ENCODE data around the gene KRT2.
"Not testable (repeated sequence)": the region's sequence is repeated elsewhere in the genome, so short reads cannot be mapped to it uniquely, and the experiment has no call there.

The KRT2 gene

DNA sequence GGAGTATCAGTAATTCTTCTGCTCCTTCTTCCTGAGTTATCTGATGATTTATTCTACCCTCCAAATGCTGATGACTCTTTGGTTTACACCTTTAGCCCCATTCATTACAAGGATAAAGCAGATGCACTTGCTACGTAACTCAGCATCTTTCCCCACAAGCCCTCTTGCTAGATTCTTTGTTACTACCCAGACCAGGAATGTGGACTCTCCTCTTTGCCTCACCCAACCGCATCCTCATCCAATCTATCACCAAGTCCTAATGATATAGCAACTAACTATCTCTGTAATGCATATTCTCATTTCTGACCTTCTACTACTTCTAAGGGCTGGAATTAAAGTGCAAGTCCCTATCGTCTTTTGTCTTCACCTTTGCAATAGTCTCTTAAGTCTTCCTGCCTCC is 18.9 kb upstream of the KRT2 start:
- Histone ChIP-seq H3K27me3 (ENCODE audit: insufficient read depth, low read depth) (peaks cover 28% of the 10 kb centered on the region; the same call in 1 of the 2 replicates), H3K79me2 (ENCODE audit: insufficient read depth, low read depth) (no peaks in the 10 kb centered on the region), H3K4me1 (ENCODE audit: low read depth, poor library complexity, severe bottlenecking) (no peaks in the 10 kb centered on the region), H3K27ac (no peak overlapping the region), H2AFZ (ENCODE audit: low read depth) (no peak overlapping the region), H3K9ac (no peak overlapping the region), H3K4me3 (IDR thresholded peaks at IDR 0.05; ENCODE audit: insufficient read depth, low read depth, low read length) (no peak overlapping the region), H4K20me1 (ENCODE audit: insufficient read depth) (no peaks in the 10 kb centered on the region), H3K4me2 (no peak overlapping the region), H3K36me3 (ENCODE audit: insufficient read depth) (no peaks in the 10 kb centered on the region)
- TF ChIP-seq, protein P1, sequence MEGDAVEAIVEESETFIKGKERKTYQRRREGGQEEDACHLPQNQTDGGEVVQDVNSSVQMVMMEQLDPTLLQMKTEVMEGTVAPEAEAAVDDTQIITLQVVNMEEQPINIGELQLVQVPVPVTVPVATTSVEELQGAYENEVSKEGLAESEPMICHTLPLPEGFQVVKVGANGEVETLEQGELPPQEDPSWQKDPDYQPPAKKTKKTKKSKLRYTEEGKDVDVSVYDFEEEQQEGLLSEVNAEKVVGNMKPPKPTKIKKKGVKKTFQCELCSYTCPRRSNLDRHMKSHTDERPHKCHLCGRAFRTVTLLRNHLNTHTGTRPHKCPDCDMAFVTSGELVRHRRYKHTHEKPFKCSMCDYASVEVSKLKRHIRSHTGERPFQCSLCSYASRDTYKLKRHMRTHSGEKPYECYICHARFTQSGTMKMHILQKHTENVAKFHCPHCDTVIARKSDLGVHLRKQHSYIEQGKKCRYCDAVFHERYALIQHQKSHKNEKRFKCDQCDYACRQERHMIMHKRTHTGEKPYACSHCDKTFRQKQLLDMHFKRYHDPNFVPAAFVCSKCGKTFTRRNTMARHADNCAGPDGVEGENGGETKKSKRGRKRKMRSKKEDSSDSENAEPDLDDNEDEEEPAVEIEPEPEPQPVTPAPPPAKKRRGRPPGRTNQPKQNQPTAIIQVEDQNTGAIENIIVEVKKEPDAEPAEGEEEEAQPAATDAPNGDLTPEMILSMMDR (conservative IDR thresholded peaks at IDR 0.05; ENCODE audit: low read depth, low read length) = no peak

- Histone ChIP-seq H4K20me1 (ENCODE audit: insufficient read depth) (no peaks in the 10 kb centered on the region), H3K4me1 (ENCODE audit: low read depth, poor library complexity, severe bottlenecking) (no peaks in the 10 kb centered on the region), H3K27ac (no peak overlapping the region), H2AFZ (ENCODE audit: low read depth) (no peak overlapping the region), H3K4me3 (IDR thresholded peaks at IDR 0.05; ENCODE audit: insufficient read depth, low read depth, low read length) (no peak overlapping the region), H3K27me3 (ENCODE audit: insufficient read depth, low read depth) (peaks cover 33% of the 10 kb centered on the region; the same call in 1 of the 2 replicates), H3K9ac (no peak overlapping the region), H3K4me2 (no peak overlapping the region), H3K79me2 (ENCODE audit: insufficient read depth, low read depth) (no peaks in the 10 kb centered on the region), H3K36me3 (ENCODE audit: insufficient read depth) (no peaks in the 10 kb centered on the region)
- TF ChIP-seq, protein P1 (conservative IDR thresholded peaks at IDR 0.05; ENCODE audit: low read depth, low read length) = no peak
These were observed 18.5 kb upstream of the KRT2 start for GRCh38 chr12:52670506-52670905.

DNA sequence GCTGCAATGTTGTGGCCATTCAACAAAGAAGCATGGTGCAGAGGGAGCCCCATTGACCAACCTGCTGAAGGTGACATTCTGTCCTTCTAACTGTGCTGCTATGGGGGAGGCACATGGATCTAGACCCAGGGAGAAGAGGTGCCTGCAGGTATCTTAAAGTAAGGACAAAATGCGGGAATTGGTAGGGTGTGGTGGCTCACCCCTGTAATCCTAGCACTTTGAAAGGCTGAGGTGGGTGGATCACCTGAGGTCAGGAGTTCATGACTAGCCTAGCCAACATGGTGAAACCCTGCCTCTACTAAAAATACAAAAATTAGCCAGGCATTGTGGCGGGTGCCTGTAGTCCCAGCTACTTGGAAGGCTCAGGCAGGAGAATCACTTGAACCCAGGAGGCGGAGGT is 17.9 kb upstream of the KRT2 start:
- not testable (repeated sequence) for H3K36me3 ChIP-seq (ENCODE audit: insufficient read depth); H3K79me2 ChIP-seq (ENCODE audit: insufficient read depth, low read depth); H3K4me2 ChIP-seq; H3K9ac ChIP-seq; H2AFZ ChIP-seq (ENCODE audit: low read depth); H3K27ac ChIP-seq; H3K4me1 ChIP-seq (ENCODE audit: low read depth, poor library complexity, severe bottlenecking); H3K4me3 ChIP-seq (IDR thresholded peaks at IDR 0.05; ENCODE audit: insufficient read depth, low read depth, low read length); H4K20me1 ChIP-seq (ENCODE audit: insufficient read depth)
- peaks cover 36% of the 10 kb centered on the region; the same call in 1 of the 2 replicates for H3K27me3 ChIP-seq (ENCODE audit: insufficient read depth, low read depth)

DNA sequence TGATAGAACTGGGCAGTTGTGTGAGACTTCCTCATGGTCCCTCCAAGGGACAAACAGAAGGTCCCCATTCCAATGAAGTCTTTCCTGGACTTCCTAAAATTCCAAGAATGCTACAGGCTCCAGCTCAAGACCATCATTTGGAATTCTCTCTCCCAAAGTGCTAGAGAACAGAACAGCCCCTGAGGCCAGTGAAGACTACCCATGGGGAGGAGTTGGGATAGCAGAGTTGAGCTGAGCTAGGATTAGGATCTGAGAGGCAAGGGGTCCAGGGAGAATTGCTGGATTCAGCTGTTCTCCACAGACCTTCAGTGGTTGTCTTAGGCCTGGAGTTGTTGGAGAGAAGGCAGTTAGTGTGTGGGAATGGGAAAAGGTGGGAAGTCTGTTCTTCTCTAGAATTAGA is 17.4 kb upstream of the KRT2 start:
- Histone ChIP-seq H2AFZ (ENCODE audit: low read depth) (no peak overlapping the region), H3K27ac (no peak overlapping the region), H3K4me2 (no peak overlapping the region), H3K4me1 (ENCODE audit: low read depth, poor library complexity, severe bottlenecking) (no peaks in the 10 kb centered on the region), H3K36me3 (ENCODE audit: insufficient read depth) (no peaks in the 10 kb centered on the region), H3K4me3 (IDR thresholded peaks at IDR 0.05; ENCODE audit: insufficient read depth, low read depth, low read length) (no peak overlapping the region), H3K27me3 (ENCODE audit: insufficient read depth, low read depth) (peaks cover 32% of the 10 kb centered on the region; the same call in 1 of the 2 replicates), H4K20me1 (ENCODE audit: insufficient read depth) (no peaks in the 10 kb centered on the region), H3K9ac (no peak overlapping the region), H3K79me2 (ENCODE audit: insufficient read depth, low read depth) (no peaks in the 10 kb centered on the region)
- TF ChIP-seq, protein P1 (conservative IDR thresholded peaks at IDR 0.05; ENCODE audit: low read depth, low read length) = no peak

GRCh38 chr12:52667931-52668330 is 15.9 kb upstream of the KRT2 start:
- Histone ChIP-seq H3K4me1 (ENCODE audit: low read depth, poor library complexity, severe bottlenecking) (no peaks in the 10 kb centered on the region), H3K4me2 (no peak overlapping the region), H3K79me2 (ENCODE audit: insufficient read depth, low read depth) (no peaks in the 10 kb centered on the region), H3K36me3 (ENCODE audit: insufficient read depth) (no peaks in the 10 kb centered on the region), H3K27ac (no peak overlapping the region), H3K4me3 (IDR thresholded peaks at IDR 0.05; ENCODE audit: insufficient read depth, low read depth, low read length) (no peak overlapping the region), H4K20me1 (ENCODE audit: insufficient read depth) (no peaks in the 10 kb centered on the region), H3K27me3 (ENCODE audit: insufficient read depth, low read depth) (peaks cover 19% of the 10 kb centered on the region; the same call in 1 of the 2 replicates), H2AFZ (ENCODE audit: low read depth) (no peak overlapping the region), H3K9ac (no peak overlapping the region)
- TF ChIP-seq, protein P1 (conservative IDR thresholded peaks at IDR 0.05; ENCODE audit: low read depth, low read length) = no peak

All from KMS-11 (cell line).